Endothelial cell of umbilical vein (primary cell): ENCODE measurements around the gene ZFR2.

ENCODE experiments used
- CTCF ChIP-seq, 2 donors: IDR thresholded peaks; 1 replicate in 1 of 2; 2 replicates in 1 of 2; pipeline ENCODE4 v1.5.1; 2011; ENCODE audit warnings: low read length in 2 of 2, mild to moderate bottlenecking in 2 of 2, moderate library complexity in 2 of 2, control low read depth in 1 of 2, inconsistent platforms in 1 of 2, low read depth in 1 of 2; ENCODE audit not compliant: insufficient read depth in 1 of 2; ENCODE audit errors: extremely low read depth in 1 of 2
- EZH2 ChIP-seq: IDR thresholded peaks from 2 replicates; pipeline ENCODE4 v1.6.1; 2012; ENCODE audit warnings: borderline replicate concordance, low read depth, mild to moderate bottlenecking, moderate library complexity, low read length, inconsistent platforms; ENCODE audit not compliant: severe bottlenecking
- GATA2 ChIP-seq: IDR thresholded peaks from 2 replicates; pipeline ENCODE4 v1.7.0; 2011; ENCODE audit warnings: low read depth, mild to moderate bottlenecking, moderate library complexity, mixed read lengths, low read length; ENCODE audit not compliant: insufficient read length, insufficient read depth
- JUN ChIP-seq: IDR thresholded peaks from 2 replicates; pipeline ENCODE4 v1.6.1; 2011; ENCODE audit warnings: borderline replicate concordance, low read depth; ENCODE audit not compliant: insufficient read length, insufficient read depth
- POLR2A ChIP-seq: IDR thresholded peaks from 2 replicates; pipeline ENCODE4 v1.6.1; 2012; ENCODE audit warnings: low read depth, mild to moderate bottlenecking, control low read depth, low read length
- POLR2AphosphoS5 ChIP-seq: IDR thresholded peaks from 2 replicates; pipeline ENCODE4 v1.6.1; 2012; ENCODE audit warnings: low read depth, mild to moderate bottlenecking, control low read depth, low read length, moderate library complexity; ENCODE audit not compliant: insufficient read depth

GRCh38 chr19:3821156-3821555 is 47.7 kb downstream of the ZFR2 start:
- TF ChIP-seq CTCF (IDR thresholded peaks at IDR 0.05; ENCODE audit: extremely low read depth in 1 of 2, insufficient read depth in 1 of 2, low read depth in 1 of 2, low read length in 2 of 2) (no peak), JUN (no peak), EZH2 (no peak), POLR2A (no peak), GATA2 (no peak), POLR2AphosphoS5 (no peak)
